ENCODE measurements around the gene AP1M2. TPM values are rescaled to one million over a fixed set of nuclear protein-coding genes. Genes with fewer than 3 reads are reported as not detected.
"Not testable (repeated sequence)": the region's sequence is repeated elsewhere in the genome, so short reads cannot be mapped to it uniquely, and the experiment has no call there.

AP1M2 gene
- polyA plus RNA-seq, 3 donors: 5.4 to 37.3 TPM; not detected in 1

GRCh38 chr19:10550336-10550735, 36.8 kb downstream of the AP1M2 start:
- H3K27ac ChIP-seq (ENCODE audit: low read depth, low read length): no peak overlapping the region
- 95 to 98% (median 96%) methylated on average over 5 to 6 of the region's 6 CpGs for WGBS, 3 donors

DNA sequence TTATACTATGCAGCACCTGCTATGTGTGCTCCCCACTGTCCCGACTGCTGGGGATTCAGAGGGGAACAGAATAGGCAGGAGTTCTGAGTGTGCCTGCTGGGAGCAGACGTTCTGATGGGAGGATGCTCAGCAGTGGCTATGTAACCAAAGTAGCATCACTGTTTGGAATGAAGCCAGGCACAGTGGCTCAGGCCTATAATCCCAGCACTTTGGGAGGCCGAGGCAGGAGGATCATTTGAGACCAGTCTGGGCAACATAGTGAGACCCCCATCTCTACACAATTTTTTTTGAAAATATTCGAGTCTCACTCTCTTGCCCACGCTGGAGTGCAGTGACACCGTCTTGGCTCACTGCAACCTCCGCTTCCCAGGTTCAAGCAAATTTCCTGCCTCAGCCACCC, 37.4 kb downstream of the AP1M2 start:
- WGBS, 3 donors: 89 to 91% (median 90%) methylated on average over 7 of the region's 7 CpGs
- no peak overlapping the region for H3K27ac ChIP-seq (ENCODE audit: low read depth, low read length)

GRCh38 chr19:10548746-10549276, 38.3 kb downstream of the AP1M2 start:
- H3K27ac ChIP-seq (ENCODE audit: low read depth, low read length): no peak overlapping the region
- WGBS, 3 donors: 94 to 97% (median 97%) methylated on average over 18 of the region's 18 CpGs

GRCh38 chr19:10546817-10547216, 40.3 kb downstream of the AP1M2 start:
- no peak overlapping the region for H3K27ac ChIP-seq (ENCODE audit: low read depth, low read length)
- 92 to 93% (median 93%) methylated on average over 15 to 17 of the region's 17 CpGs for WGBS, 3 donors

DNA sequence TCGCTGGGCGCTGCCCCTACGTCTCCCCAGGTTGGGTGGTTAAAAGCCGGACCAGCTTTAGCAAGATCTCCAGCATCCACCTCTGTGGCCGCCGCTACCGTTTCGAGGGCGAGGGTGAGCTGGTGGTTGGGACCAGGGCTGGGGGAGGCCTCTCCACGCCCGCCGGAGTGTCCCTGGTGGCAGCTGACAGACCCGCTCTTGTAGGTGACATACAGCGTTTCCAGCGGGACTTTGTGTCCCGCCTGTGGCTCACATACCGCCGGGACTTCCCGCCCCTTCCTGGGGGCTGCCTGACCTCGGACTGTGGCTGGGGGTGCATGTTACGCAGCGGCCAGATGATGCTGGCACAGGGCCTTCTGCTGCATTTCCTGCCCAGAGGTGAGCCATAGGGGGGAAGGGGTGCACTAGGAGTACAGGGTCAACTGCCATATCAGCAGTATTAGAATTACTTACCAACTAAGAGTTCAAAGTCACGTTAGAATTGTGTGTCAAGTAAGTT, 42.3 kb downstream of the AP1M2 start:
- WGBS, 3 donors: 38 to 48% (median 44%) methylated on average over 21 to 23 of the region's 23 CpGs
- H3K27ac ChIP-seq (ENCODE audit: low read depth, low read length): no peak overlapping the region

DNA sequence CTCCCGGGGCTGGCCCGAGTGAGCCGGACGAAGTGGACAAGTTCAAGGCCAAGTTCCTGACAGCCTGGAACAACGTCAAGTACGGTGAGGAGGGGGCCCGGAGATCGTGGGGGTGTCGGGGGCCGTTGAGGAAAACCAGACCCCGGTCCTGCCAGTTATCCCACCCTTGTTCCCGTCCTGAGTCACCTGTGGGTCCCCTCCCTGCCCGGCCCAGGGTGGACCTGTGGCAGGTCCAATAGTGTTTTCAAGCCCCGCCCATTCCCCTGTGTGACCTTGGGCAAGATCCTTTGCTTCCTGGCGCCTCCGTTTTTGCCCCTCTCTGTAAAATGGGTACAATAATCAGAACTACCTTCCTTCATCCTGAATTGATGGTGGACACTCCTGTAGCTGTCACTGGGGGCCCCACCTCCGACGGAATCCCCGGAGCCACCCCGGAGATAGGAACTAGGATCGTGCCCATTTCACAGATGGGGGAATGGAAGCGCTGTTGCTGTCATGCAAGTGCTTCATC, 42.8 kb downstream of the AP1M2 start:
- no peak overlapping the region for H3K27ac ChIP-seq (ENCODE audit: low read depth, low read length)
- 18 to 20% (median 19%) methylated on average over 22 of the region's 22 CpGs for WGBS, 3 donors

GRCh38 chr19:10543420-10544241, 43.5 kb downstream of the AP1M2 start, which contains the start of gene ATG4D:
ATG4D (plus strand) TSS chr19:10543904; CDS start chr19:10544091, 187 bp downstream.
- 0 to 1% (median 1%) methylated on average over 56 to 79 of the region's 79 CpGs for WGBS, 3 donors
- H3K27ac ChIP-seq (ENCODE audit: low read depth, low read length): no peak within 1 kb of the TSS

DNA sequence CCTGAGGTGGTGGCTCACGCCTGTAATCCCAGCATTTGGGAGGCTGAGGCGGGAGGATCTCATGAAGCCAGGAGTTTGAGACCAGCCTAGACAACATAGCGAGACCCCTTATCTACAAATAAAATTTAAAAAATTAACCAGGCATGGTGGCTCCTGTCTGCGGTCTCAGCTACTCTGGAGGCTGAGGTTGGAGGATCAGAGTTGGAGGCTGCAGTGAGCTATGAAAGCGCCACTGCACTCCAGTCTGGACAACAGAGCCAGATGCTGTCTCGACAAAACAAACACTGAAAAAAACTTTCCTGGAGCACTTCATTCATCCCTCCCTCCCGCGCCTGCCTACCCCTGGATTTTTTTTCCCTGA, 44.1 kb downstream of the AP1M2 start:
- no peak overlapping the region for H3K27ac ChIP-seq (ENCODE audit: low read depth, low read length)
- 47 to 57% (median 56%) methylated on average over 8 of the region's 8 CpGs for WGBS, 3 donors

GRCh38 chr19:10539016-10539415, 48.1 kb downstream of the AP1M2 start:
- not testable (repeated sequence) for H3K27ac ChIP-seq (ENCODE audit: low read depth, low read length)
- WGBS, 3 donors: 49 to 74% (median 57%) methylated on average over 8 to 9 of the region's 9 CpGs

DNA sequence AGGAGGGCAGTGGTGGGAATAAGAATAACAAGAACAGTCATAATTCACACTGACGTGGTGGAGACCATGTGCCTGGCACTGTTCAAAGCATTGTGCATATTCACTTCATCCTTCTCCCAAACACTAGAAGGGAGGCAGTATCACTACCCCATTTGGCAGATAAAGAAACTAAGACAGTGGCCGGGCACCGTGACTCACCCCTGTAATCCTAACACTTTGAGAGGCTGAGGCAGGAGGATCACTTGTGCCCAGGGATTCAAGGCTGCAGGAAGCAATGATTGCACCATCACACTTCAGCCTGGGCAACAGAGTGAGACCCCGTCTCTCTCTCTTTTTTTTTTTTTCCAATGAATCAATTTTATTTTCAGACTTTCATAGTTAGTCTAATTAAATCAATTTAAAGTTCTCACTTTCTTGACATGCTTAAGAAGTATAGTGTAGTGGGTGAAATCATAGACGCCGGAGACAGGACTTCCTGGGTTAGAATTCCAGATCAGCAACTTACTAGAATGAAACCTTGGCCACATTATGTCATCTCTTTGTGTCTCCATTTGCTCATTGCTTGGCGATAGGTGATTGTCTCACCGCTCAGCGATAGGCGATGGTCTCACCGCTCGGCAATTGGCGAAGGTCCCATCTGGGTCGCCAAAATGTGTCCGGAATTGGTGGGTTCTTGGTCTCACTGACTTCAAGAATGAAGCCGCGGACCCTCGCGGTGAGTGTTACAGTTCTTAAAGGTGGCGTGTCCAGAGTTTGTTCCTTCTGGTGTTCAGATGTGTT, 48.7 kb downstream of the AP1M2 start:
- WGBS, 3 donors: 58 to 76% (median 69%) methylated on average over 20 of the region's 20 CpGs
- H3K27ac ChIP-seq (ENCODE audit: low read depth, low read length): no peak overlapping the region

DNA sequence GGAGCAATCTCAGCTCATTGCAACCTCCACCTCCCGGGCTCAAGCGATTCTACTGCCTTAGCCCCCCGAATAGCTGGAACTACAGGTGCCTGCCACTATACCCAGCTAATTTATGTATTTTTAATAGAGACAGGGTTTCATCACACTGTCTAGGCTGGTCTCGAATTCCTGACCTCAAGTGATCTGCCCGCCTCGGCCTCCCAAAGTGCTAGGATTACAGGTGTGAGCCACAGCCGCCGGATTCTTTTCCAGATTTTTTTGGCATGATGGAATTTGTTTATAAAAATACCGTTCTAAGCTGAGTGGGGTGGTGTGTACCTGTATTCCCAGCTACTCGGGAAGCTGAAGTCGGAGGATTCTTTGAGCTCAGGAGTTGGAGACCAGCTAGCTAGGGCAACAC, 49.4 kb downstream of the AP1M2 start:
- WGBS, 3 donors: 71 to 79% (median 73%) methylated on average over 11 of the region's 11 CpGs
- H3K27ac ChIP-seq (ENCODE audit: low read depth, low read length): no peak overlapping the region

GRCh38 chr19:10535613-10536012, 51.5 kb downstream of the AP1M2 start:
- WGBS, 3 donors: 50 to 85% (median 83%) methylated on average over 6 of the region's 6 CpGs
- H3K27ac ChIP-seq (ENCODE audit: low read depth, low read length): no peak overlapping the region

DNA sequence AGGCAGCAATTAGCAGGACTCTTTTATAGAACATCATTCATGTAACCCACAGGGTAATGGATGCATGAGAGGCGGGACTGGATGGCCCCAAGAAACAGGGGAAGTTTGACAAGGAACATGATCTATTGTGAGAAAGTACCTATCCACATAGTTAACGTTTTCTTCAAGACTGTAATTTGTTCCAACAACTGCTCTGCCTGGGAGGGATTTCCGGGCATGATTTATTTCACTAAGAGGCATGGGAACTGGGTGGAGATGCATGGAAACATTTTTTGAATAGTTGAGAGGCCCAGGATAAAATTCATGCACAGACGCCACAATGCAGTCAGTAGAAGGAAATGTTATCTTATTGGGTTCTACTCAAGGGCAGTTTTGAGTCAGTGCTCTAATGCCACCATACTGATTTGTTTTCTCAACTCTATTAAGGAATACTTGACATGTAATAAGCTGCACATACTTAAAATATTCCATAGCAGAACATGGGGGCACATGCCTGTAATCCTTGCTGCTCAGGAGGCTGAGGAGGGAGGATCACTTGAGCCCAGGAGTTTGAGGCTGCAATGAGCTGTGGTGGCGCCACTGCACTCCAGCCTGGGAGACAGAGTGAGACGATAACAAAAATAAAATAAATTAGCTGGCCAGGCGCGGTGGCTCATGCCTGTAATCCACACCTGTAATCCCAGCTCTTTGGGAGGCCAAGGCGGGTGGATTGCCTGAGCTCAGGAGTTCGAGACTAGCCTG, 53.3 kb downstream of the AP1M2 start:
- H3K27ac ChIP-seq (ENCODE audit: low read depth, low read length): no peak overlapping the region
- 66 to 71% (median 67%) methylated on average over 10 of the region's 10 CpGs for WGBS, 3 donors

- 93 to 96% (median 96%) methylated on average over 1 of the region's 1 CpG for WGBS, 3 donors
- no peak overlapping the region for H3K27ac ChIP-seq (ENCODE audit: low read depth, low read length)
Observed at GRCh38 chr19:10532457-10532856, 54.7 kb downstream of the AP1M2 start.

DNA sequence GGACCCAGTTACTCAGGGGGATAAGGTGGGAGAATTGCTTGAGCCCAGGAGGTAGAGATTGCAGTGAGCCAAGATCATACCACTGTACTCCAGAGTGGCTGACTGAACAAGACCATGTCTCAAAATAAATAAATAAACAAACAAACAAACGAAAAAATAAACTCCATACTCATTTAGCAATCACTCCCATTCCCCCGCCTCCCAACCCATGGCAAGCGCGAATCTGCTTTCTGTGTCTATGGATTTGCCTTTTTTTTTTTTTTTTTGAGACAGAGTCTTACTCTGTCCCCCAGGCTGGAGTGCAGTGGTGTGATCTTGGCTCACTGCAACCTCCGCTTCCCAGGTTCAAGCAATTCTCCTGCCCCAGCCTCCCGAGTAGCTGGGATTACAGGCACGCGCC, 60.2 kb downstream of the AP1M2 start:
- H3K27ac ChIP-seq (ENCODE audit: low read depth, low read length): not testable (repeated sequence)
- 89 to 91% (median 89%) methylated on average over 8 of the region's 8 CpGs for WGBS, 3 donors

GRCh38 chr19:10525636-10526035, 61.5 kb downstream of the AP1M2 start:
- H3K27ac ChIP-seq (ENCODE audit: low read depth, low read length): no peak overlapping the region
- 84 to 90% (median 88%) methylated on average over 7 of the region's 7 CpGs for WGBS, 3 donors

DNA sequence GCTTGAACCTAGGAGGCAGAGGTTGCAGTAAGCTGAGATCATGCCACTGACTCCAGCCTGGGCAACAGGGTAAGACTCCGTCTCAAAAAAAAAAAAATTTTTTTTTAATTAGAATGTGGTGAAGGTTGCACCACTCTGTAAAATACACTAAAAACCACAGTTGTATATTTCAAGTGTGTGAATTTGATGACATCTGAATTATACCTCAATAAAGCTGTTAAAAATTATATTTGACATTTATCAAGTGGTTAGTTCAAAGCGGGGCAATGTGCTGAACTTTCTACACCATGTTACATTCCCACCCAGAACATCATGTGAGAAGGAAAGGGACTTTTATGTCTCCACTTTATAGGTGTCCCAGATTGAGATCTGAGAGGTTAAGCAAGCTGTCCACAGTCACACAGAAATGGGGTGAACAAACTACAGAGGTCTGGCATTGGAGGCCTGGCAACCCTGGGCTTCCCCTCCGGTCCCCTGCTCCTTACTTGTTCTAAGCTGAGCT, 63.9 kb downstream of the AP1M2 start:
- 71 to 82% (median 79%) methylated on average over 3 of the region's 3 CpGs for WGBS, 3 donors
- H3K27ac ChIP-seq (ENCODE audit: low read depth, low read length): no peak overlapping the region
